GM15510 (cell line): ENCODE results near the gene CCDC196.

Experiments used
- POLR2A ChIP-seq: IDR thresholded peaks from 3 replicates; pipeline ENCODE4 v1.6.1; 2011; ENCODE audit warnings: borderline replicate concordance; ENCODE audit not compliant: insufficient read length; ENCODE audit errors: extremely low read depth

Gene CCDC196, protein sequence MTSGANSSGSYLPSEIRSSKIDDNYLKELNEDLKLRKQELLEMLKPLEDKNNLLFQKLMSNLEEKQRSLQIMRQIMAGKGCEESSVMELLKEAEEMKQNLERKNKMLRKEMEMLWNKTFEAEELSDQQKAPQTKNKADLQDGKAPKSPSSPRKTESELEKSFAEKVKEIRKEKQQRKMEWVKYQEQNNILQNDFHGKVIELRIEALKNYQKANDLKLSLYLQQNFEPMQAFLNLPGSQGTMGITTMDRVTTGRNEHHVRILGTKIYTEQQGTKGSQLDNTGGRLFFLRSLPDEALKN

DNA sequence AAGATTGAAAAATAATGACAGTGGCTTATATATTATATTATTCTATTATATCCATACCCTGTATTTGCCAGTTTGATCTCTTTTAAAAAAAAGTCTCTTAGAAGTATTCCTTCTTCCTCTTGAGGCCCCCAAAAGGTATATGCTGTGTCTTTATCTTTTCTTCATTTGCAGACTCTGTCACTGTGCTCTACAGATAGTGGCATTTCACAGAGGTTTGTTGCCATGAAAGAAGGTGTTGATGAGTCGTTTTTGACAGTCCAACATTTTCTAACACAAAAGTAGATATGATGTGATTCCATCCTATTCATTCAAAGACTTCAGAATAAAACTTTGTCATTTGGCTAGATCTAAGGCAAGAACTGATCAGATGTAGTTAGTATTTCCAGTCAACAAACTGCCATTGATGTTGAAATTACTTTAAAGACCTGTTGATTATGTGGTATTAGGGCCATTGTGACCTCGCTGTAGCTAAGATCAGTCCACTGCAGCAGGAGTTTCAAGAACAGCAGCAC is at the start of gene CCDC196:
CCDC196 (plus strand) TSS at position 462 of the 512 bp plus-strand sequence. CDS start 132 bp downstream, outside the sequence.
- TF ChIP-seq POLR2A: no peak

DNA sequence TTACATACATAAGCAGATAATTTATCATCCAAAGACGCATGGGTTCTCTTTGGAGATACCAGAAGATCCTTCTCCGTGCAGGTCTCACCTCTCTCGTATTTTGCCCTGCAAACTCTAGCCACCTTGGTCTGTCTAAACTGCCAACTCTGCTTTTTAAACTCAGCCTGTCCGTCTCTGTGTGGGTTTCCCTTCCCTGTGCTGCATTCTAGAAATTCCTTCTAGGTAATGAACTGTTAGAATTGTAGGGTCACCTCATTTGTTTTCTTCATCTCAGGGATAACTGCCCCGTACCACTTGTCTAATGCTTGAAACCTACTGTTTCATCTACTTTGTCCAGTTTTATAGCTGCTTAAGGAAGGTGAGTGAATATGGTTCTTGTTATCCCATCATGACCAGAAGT is 45.4 kb upstream of the CCDC196 start:
- no peak for TF ChIP-seq POLR2A

DNA sequence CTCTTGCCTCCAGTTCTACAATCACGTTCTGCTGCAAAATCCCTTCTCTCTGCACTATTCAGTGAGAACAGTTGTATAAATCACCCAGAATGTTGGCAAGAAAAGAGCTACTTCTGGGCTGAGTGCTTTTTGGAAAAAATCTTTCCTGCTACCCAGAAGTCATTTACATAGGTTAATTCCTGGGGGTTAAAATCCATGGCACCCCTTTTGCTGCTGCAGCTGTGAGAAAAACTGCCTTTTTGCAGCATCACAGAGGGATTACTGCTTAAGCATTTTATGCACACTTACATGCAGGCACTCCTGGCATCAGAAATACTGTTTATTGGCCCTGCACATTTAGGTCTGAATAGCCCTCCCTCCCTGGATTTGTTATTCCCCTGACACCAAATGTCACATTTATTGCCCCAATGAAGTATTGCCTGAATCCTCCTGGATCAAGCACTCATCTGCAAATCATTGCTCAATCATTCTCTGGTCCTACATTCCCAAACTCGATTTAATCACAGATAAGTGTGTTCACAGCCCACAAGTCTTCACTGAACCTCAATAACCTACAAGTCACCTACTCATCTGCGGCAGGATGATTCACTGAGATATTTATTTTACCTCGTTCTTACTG is 43.1 kb upstream of the CCDC196 start:
- TF ChIP-seq POLR2A: no peak

DNA sequence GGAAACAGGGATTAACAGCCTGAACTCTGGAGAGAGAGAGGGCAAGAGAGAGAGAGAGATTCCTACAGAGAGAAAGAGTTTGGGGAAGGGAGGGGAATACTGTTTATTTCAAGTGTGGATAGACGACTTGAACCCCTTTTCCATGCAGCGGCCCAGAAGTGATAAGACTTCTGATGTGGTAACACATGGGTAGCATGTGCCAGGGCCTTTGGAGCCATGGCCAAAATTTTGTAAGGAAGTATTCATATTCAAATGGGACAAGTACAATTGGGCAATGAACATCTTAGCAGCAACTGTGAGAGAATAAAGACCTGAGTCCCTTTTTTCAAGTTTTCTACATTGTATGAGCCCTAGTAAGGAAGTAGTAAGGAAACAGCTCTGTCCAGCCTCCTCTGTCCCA is 42.4 kb upstream of the CCDC196 start:
- no peak for TF ChIP-seq POLR2A

DNA sequence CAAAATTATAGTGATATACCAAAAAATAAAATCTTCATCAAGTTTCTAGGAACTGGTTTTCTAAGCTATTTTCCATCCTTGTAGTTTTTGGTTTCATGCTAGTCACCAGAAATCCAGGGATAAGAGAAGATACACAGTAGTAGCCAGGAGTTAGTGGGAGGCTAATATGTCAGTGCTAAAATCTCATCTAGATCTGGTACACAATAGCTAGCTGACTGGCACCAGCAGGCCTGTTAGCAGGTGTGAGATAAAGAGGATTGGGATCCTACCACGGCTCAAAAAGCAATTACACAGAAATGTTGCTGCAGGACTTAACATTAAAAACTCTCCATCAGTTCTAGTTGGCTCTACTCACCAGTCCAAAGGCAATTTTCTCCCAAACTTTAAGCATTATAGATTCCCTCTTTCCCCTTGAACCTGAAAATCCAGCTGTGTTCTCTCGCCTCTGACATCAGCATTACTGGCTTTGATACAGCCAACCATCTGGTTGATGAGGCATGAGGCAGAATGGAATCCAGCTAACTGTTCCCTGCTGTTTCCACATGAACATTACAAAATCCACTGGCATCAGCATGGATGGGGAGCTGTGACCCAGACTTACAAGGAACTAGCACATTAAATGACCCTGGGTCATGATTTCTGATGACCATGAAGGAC is 41.8 kb upstream of the CCDC196 start:
- TF ChIP-seq POLR2A: no peak

DNA sequence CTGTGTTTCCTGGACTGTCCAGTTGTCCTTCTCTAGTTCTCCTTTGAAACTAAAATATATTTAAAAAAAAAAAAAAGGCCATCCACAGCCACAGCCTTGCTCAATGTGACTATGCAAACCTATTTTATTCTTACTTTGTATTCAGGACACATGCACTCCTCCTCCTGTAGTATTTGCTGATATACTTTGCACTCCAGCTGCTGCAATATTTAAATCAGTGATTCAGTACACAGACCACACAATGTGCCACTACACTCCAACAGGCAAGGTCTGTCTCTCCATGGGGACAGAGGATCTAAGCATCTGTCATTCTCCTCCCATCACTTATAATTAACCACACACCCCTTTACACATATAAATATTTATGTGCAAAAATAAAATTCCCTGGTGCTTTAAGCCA is 40.2 kb upstream of the CCDC196 start:
- no peak for TF ChIP-seq POLR2A

DNA sequence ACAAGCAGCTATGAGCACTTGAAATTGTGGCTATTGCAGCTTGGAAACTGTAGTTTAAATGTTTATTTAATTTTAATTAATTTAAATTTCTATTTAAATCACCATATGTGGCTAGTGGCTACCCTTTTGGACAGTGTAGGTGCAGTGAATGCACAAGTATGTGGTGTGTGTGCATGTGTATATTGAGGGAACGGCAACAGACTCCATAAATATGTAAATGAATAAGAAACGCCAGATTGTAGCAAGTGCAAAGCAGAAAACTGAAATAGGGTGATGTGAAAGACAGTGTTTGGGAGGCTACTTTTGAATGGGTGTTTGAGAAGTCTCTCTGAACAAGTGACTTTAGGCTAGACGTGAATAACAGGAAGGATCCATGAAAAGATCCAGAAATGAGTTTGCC is 32.7 kb upstream of the CCDC196 start:
- TF ChIP-seq POLR2A: no peak

DNA sequence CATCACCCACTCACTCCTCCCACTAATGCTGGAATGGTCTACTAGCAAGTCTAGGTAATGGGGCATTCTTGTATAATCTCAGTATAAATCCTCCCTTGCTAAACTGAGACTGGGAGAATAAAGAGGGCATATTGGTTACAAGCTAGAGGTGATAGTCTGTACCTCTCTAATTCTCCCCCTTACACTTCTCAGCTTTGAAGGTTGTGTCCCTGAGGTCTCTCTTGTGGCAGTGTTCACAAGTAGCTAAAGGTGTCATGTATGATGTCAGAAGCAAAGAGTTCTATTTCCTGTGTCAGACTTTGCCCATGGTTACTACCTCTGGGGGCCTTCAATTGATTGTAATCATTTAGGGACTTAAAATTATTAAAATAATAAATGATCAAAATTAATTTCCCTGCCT is 26.6 kb upstream of the CCDC196 start:
- no peak for TF ChIP-seq POLR2A

DNA sequence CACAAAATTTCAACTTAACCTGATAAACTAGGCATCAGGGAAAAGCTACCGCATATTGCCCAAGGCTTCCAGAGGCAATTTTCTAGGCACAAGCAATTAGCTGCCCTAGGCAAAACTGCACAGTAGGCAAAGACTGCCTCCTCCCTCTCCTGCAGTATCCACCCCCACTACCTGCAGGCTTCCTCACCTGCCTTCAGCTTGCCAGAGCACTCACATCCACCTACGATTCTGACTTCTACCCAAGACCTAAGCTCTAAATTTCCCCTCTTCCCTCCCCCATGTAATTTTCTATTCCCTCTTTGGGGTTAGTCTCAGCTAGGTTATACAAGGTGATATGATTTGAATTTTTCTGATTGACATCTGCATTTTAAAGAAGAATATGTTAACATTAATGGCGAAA is 21.9 kb upstream of the CCDC196 start:
- TF ChIP-seq POLR2A: no peak

DNA sequence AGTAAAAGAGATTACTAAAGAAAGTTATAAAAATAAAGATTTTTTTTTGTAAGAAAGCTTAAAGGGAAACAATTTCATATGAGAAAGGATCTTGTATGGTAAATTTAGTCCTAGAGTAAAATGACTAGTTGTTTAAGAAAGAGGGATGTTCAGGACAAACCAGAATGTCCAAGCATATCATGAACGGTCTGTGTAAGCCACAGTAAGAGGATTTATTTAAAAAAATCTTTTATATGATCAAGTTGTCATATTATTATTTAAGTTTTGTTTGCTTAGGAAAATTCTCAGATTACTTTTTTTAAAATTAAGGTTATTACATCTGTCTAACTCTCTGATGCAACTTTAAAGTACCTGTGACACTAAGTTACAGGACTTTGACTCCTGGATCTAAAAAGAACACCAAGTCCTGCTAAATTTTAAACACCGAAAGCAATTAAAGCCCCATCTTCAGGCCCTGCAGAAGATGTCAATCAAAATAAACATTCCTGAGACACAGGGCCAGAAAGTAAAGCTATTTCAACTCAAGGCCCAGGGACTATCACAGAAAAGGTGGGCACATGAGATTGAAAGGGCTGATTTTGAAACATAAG is 17.3 kb upstream of the CCDC196 start:
- TF ChIP-seq POLR2A: no peak

DNA sequence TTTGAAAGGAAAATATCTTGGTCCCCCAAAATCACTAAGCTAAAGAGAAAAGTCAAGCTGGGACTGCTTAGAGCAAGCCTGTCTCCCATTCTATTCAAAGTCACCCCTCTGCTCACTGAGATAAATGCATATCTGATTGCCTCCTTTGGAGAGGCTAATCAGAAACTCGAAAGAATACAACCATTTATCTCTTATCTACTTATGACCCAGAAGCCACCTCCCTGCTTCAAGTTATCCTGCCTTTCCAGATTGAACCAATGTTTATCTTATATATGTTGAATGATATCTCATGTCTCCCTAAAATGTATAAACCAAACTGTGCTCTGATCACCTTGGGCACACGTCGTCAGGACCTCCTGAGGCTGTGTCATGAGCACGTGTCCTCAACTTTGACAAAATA is 14.6 kb upstream of the CCDC196 start:
- no peak for TF ChIP-seq POLR2A

DNA sequence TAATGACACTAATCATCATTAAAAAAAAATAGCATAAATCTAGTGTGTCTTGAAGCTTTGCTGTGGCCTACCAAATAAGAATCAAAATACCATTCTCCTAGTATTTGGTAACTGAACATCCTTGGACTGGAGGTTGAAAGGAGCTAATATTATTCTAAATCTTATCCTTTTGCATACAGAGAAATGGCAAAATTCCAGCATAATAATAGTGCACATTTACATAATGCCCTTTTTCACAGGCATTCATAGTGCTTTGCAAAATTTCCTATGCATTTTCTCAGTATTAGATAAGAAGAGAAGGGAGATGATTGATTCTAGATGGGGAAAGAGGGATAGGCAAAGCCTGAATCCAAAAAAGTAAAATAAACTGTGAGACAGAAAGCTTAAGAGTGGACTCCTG is 13.9 kb upstream of the CCDC196 start:
- no peak for TF ChIP-seq POLR2A

DNA sequence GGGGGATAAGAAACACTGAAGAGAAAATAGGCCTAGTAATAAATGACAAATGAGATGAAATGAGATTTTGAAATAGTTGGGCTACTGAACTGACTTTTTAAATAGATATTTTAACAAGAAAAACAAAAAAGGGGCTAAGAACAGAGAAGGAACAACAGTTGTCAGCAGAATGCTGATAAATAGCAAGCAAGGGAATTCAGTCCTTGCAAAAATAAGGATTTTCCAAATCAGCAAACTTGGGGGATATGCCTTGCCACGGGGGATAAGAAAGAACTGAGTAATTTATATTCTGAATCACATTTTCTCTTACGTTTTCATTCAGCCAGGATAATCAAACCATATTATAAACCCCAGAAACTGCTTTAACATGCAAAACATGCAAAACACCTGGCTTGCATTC is 12.9 kb upstream of the CCDC196 start:
- no peak for TF ChIP-seq POLR2A

DNA sequence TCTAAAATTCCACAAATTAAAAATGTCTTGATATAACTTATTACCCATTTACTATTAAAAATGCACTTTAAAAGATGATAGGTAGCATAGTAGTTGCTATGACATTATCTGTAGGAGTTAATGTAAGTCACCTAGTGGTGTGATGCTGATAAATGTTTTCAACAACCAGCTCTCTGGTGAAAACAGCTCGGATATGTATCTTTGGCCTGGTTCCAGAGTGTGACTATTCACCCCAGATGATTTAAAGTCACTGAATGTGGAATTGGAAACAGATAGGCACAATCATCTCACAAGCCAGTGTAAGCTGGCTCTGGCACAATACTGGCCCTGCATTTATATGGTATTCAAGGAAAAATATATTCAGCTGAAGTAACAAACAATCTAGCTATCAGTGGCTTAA is 9.2 kb upstream of the CCDC196 start:
- no peak for TF ChIP-seq POLR2A

DNA sequence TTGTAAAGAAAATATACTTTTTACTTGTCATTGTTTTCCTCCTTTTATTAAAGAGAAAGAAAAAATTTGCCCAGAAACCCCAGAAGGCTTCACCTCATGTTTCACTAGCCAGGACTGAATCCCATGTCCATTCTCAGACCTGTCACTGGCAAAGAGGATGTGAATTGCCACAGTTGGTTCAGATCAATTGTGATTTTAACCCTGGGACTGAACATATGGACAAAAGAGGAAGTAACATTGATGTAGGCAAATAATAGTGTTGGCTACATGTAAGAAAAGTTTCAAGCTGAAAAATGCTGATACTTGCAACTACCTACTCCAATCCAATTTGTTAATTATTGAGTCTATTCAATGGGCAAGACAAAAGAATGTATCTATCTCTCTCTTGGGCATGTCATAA is 8.6 kb upstream of the CCDC196 start:
- TF ChIP-seq POLR2A: no peak

DNA sequence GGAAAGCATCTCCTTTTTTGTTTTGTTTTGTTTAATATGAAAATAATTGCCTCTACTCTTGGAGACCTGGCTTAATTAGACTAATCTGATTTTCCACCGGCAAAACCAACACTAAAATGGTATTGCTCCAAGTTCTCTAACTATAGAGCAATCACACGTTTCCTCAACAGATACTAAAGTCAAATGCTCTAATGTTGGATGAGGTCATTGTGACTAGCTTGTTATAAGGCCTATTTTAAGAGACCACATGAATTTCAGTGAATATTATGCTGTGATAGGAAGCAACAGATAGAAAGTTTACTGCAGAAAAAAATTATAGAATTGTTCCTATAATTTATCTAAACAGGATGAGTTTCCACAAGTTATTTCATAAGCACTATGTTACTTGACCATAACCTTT is 3.3 kb upstream of the CCDC196 start:
- no peak for TF ChIP-seq POLR2A

DNA sequence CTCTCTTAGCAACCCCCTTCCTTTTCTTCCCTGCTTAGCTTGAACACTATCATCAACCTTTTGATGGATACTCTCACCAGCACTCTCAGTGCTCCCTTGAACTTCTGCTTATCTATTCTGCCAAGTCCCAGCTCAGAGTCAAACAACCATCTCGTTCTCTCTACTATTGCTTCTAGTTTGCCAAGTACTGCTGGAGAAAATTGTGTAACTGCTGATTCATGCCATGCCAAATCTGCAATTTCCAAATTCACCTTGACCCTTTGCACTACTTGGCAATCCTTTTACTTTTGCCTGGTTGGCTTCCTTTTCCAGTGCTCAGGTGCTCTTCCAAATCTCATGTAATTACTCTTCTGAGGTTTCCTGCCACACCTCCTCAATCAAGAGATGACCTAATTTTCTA is 2.8 kb upstream of the CCDC196 start:
- no peak for TF ChIP-seq POLR2A

DNA sequence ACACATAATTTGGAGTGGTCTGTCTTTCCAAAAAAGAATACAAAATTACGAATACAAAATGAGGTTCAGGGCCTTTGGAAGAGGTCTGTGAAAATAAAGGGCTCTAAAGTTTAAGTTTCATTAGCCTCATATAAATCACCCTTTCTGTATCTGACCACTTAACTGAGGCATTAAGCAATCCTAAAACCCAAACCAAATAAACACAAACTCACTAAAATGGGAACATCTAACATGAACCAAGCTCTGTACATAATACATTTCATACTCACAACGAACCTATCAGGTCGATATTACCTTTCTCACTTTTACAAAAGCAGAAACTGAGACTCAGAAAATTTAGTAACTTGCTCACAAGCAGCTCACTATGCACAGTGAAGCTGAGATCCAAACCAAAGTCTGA is 1.1 kb upstream of the CCDC196 start:
- no peak for TF ChIP-seq POLR2A
